ENCODE results near the gene WDR4. TPM values are rescaled to one million over a fixed set of nuclear protein-coding genes. Genes with fewer than 3 reads are reported as not detected.
"Not testable (repeated sequence)": the region's sequence is repeated elsewhere in the genome, so short reads cannot be mapped to it uniquely, and the experiment has no call there.

Gene WDR4
- total RNA-seq, 2 experiments from 2014 or later = 38.6 to 38.7 TPM

GRCh38 chr21:42840411-42841155, 38.8 kb downstream of the WDR4 start:
- Mint-ChIP-seq H3K27ac (no peak overlapping the region), H3K27me3 (ENCODE audit: low read depth) (no peaks in the 10 kb centered on the region), H3K4me1 (ENCODE audit: low read depth) (no peaks in the 10 kb centered on the region), H3K9me3 (no peaks in the 10 kb centered on the region), H3K4me3 (no peak overlapping the region), H3K36me3 (ENCODE audit: low read depth) (peaks cover 21% of the 10 kb centered on the region)
- intact Hi-C loops (cut with micrococcal nuclease) = no loop called here
- DNase-seq = no peak
- CTCF ChIA-PET = no interaction called here

- Mint-ChIP-seq H3K36me3 (ENCODE audit: low read depth) (peaks cover 13% of the 10 kb centered on the region), H3K27me3 (ENCODE audit: low read depth) (no peaks in the 10 kb centered on the region), H3K4me1 (ENCODE audit: low read depth) (no peaks in the 10 kb centered on the region), H3K9me3 (no peaks in the 10 kb centered on the region), H3K27ac (no peak overlapping the region), H3K4me3 (no peak overlapping the region)
- DNase-seq = no peak
- intact Hi-C loops (cut with micrococcal nuclease) = loop anchor here (10.0 kb wide), 1 partner anchor 375 kb away; no protein-coding TSS in a partner anchor
- CTCF ChIA-PET = no interaction called here
Measured at GRCh38 chr21:42839271-42840231, 39.8 kb downstream of the WDR4 start.

GRCh38 chr21:42838212-42838690, 41.1 kb downstream of the WDR4 start:
- H3K36me3 Mint-ChIP-seq (ENCODE audit: low read depth); H3K9me3 Mint-ChIP-seq; H3K27me3 Mint-ChIP-seq (ENCODE audit: low read depth); CTCF ChIA-PET; H3K4me3 Mint-ChIP-seq; H3K4me1 Mint-ChIP-seq (ENCODE audit: low read depth); DNase-seq; H3K27ac Mint-ChIP-seq: not testable (repeated sequence)
- intact Hi-C loops (cut with micrococcal nuclease) = loop anchor here (10.0 kb wide), 1 partner anchor 373 kb away; no protein-coding TSS in a partner anchor

- Mint-ChIP-seq H3K9me3 (no peaks in the 10 kb centered on the region), H3K27ac (peak overlapping the region; percentile 15), H3K4me1 (ENCODE audit: low read depth) (peaks cover 14% of the 10 kb centered on the region), H3K27me3 (ENCODE audit: low read depth) (no peaks in the 10 kb centered on the region), H3K36me3 (ENCODE audit: low read depth) (peaks cover 3% of the 10 kb centered on the region), H3K4me3 (no peak overlapping the region)
- no peak for DNase-seq
- intact Hi-C loops (cut with micrococcal nuclease) = loop anchor here (10.0 kb wide), 1 partner anchor 373 kb away; no protein-coding TSS in a partner anchor
- CTCF ChIA-PET = no interaction called here
Measured at GRCh38 chr21:42837421-42838211, 41.7 kb downstream of the WDR4 start.

- H3K9me3 Mint-ChIP-seq = no peaks in the 10 kb centered on the region
- CTCF ChIA-PET = interaction anchor here (1.1 kb wide), 1 partner anchor 18 kb away, joined by 6 read pairs; no protein-coding TSS in a partner anchor
- no peak overlapping the region for H3K27ac Mint-ChIP-seq
- peaks cover 3% of the 10 kb centered on the region for H3K36me3 Mint-ChIP-seq (ENCODE audit: low read depth)
- intact Hi-C loops (cut with micrococcal nuclease) = loop anchor here (10.0 kb wide), 1 partner anchor 372 kb away; no protein-coding TSS in a partner anchor
- H3K4me1 Mint-ChIP-seq (ENCODE audit: low read depth) = peaks cover 21% of the 10 kb centered on the region
- no peak for DNase-seq
- no peaks in the 10 kb centered on the region for H3K27me3 Mint-ChIP-seq (ENCODE audit: low read depth)
- no peak overlapping the region for H3K4me3 Mint-ChIP-seq
Measured at GRCh38 chr21:42836767-42837301, 42.5 kb downstream of the WDR4 start.

- Mint-ChIP-seq H3K27me3 (ENCODE audit: low read depth) (no peaks in the 10 kb centered on the region), H3K4me3 (no peak overlapping the region), H3K36me3 (ENCODE audit: low read depth) (peaks cover 3% of the 10 kb centered on the region), H3K27ac (no peak overlapping the region), H3K4me1 (ENCODE audit: low read depth) (peaks cover 26% of the 10 kb centered on the region), H3K9me3 (no peaks in the 10 kb centered on the region)
- intact Hi-C loops (cut with micrococcal nuclease) = loop anchor here (10.0 kb wide), 1 partner anchor 372 kb away; no protein-coding TSS in a partner anchor
- CTCF ChIA-PET = interaction anchor here (0.6 to 1.1 kb wide), 3 partner anchors 17 to 246 kb away, joined by 3 to 6 read pairs (median 4); no protein-coding TSS in a partner anchor
- DNase-seq = no peak
Measured at GRCh38 chr21:42836402-42836666, 43.0 kb downstream of the WDR4 start.

GRCh38 chr21:42835611-42836401, 43.5 kb downstream of the WDR4 start:
- Mint-ChIP-seq H3K27ac (no peak overlapping the region), H3K27me3 (ENCODE audit: low read depth) (no peaks in the 10 kb centered on the region), H3K9me3 (no peaks in the 10 kb centered on the region), H3K4me1 (ENCODE audit: low read depth) (peaks cover 30% of the 10 kb centered on the region), H3K4me3 (no peak overlapping the region), H3K36me3 (ENCODE audit: low read depth) (peaks cover 3% of the 10 kb centered on the region)
- intact Hi-C loops (cut with micrococcal nuclease) = loop anchor here (10.0 kb wide), 1 partner anchor 371 kb away; no protein-coding TSS in a partner anchor
- no peak for DNase-seq
- CTCF ChIA-PET = interaction anchor here (0.6 to 1.1 kb wide), 3 partner anchors 17 to 245 kb away, joined by 3 to 6 read pairs (median 4); no protein-coding TSS in a partner anchor

- Mint-ChIP-seq H3K36me3 (ENCODE audit: low read depth) (peaks cover 3% of the 10 kb centered on the region), H3K27ac (no peak overlapping the region), H3K27me3 (ENCODE audit: low read depth) (no peaks in the 10 kb centered on the region), H3K4me3 (no peak overlapping the region), H3K4me1 (ENCODE audit: low read depth) (peaks cover 33% of the 10 kb centered on the region), H3K9me3 (no peaks in the 10 kb centered on the region)
- CTCF ChIA-PET = interaction anchor here (1.0 kb wide), 1 partner anchor 245 kb away, joined by 4 read pairs; no protein-coding TSS in a partner anchor
- intact Hi-C loops (cut with micrococcal nuclease) = loop anchor here (10.0 kb wide), 1 partner anchor 370 kb away; no protein-coding TSS in a partner anchor
- DNase-seq = no peak
Measured at GRCh38 chr21:42835211-42835610, 44.1 kb downstream of the WDR4 start.

- Mint-ChIP-seq H3K9me3 (no peaks in the 10 kb centered on the region), H3K27me3 (ENCODE audit: low read depth) (no peaks in the 10 kb centered on the region), H3K36me3 (ENCODE audit: low read depth) (peaks cover 3% of the 10 kb centered on the region), H3K27ac (no peak overlapping the region), H3K4me3 (no peak overlapping the region), H3K4me1 (ENCODE audit: low read depth) (peaks cover 33% of the 10 kb centered on the region)
- CTCF ChIA-PET = no interaction called here
- intact Hi-C loops (cut with micrococcal nuclease) = loop anchor here (5.0 to 10.0 kb wide), 4 partner anchors 107 to 527 kb away; no protein-coding TSS in a partner anchor
- DNase-seq = no peak
Measured at GRCh38 chr21:42834726-42835191, 44.6 kb downstream of the WDR4 start.

GRCh38 chr21:42833859-42834725, 45.2 kb downstream of the WDR4 start:
- H3K4me1 Mint-ChIP-seq (ENCODE audit: low read depth) = peaks cover 33% of the 10 kb centered on the region
- CTCF ChIA-PET = no interaction called here
- H3K9me3 Mint-ChIP-seq = no peaks in the 10 kb centered on the region
- H3K4me3 Mint-ChIP-seq = no peak overlapping the region
- no peak overlapping the region for H3K27ac Mint-ChIP-seq
- H3K36me3 Mint-ChIP-seq (ENCODE audit: low read depth) = peaks cover 3% of the 10 kb centered on the region
- no peak for DNase-seq
- no peaks in the 10 kb centered on the region for H3K27me3 Mint-ChIP-seq (ENCODE audit: low read depth)
- intact Hi-C loops (cut with micrococcal nuclease) = loop anchor here (1.0 to 10.0 kb wide), 6 partner anchors 107 to 527 kb away; no protein-coding TSS in a partner anchor
